Measurements from ENCODE around the gene UBE2H.

DNA sequence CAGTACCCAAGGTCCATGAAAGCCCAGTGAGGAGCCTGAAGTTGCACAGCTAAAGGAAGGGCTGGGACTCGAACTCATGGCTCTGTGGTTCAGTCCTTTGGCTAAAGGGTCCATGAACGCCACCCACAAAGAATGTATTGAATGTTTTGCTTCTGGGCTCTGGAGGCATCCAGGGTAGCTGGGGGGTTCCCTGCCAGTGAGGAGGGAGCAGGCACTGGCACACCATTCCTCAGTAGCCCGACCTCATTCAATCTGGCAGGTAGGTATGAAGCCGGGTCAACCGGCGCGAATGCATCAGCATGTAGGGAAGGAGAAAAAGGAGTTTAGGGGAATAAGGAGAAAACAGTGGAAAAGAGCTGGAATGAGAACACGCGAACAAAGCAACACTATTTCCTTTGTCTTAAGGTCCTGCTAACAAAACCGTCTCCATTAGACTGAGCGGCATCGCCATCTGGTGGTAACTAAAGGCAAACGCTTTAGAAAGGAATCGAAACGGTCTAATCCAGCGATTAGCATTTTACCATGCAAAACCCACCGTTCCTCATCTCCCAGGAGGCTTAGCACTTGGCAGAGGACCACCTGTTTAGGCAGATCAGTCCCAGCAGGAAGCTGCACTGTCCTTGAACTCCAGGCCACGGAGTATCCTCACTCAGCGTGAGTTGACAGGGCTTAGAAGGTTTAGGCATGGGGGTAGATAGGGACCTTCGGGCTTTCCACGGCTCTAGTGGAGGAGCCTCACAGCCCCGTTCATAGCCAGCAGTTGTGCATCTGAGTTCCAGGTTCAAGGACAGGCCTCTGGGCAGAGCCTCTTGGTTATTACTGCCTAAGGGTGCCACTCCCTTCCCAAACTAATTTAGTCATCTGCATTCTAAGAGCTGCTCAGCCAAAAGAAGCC lies 122.8 kb downstream of the UBE2H start:
- TF ChIP-seq, protein P1, sequence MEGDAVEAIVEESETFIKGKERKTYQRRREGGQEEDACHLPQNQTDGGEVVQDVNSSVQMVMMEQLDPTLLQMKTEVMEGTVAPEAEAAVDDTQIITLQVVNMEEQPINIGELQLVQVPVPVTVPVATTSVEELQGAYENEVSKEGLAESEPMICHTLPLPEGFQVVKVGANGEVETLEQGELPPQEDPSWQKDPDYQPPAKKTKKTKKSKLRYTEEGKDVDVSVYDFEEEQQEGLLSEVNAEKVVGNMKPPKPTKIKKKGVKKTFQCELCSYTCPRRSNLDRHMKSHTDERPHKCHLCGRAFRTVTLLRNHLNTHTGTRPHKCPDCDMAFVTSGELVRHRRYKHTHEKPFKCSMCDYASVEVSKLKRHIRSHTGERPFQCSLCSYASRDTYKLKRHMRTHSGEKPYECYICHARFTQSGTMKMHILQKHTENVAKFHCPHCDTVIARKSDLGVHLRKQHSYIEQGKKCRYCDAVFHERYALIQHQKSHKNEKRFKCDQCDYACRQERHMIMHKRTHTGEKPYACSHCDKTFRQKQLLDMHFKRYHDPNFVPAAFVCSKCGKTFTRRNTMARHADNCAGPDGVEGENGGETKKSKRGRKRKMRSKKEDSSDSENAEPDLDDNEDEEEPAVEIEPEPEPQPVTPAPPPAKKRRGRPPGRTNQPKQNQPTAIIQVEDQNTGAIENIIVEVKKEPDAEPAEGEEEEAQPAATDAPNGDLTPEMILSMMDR (IDR thresholded peaks at IDR 0.05; ENCODE audit: low read depth, low read length): peak; percentile 91
- TF ChIP-seq POLR2A (IDR thresholded peaks at IDR 0.05; ENCODE audit: extremely low read depth, insufficient read length): no peak

Data from NB4 (cell line).